Activated CD8-positive, alpha-beta memory T cell treated with anti-CD3 and anti-CD28 coated beads for 24 hours (primary cell): ENCODE data around the gene DLGAP1.

Source experiments
- DNase-seq: peaks from one replicate; pipeline ENCODE4 v3.0.0-alpha.2; 2020

Gene DLGAP1

DNA sequence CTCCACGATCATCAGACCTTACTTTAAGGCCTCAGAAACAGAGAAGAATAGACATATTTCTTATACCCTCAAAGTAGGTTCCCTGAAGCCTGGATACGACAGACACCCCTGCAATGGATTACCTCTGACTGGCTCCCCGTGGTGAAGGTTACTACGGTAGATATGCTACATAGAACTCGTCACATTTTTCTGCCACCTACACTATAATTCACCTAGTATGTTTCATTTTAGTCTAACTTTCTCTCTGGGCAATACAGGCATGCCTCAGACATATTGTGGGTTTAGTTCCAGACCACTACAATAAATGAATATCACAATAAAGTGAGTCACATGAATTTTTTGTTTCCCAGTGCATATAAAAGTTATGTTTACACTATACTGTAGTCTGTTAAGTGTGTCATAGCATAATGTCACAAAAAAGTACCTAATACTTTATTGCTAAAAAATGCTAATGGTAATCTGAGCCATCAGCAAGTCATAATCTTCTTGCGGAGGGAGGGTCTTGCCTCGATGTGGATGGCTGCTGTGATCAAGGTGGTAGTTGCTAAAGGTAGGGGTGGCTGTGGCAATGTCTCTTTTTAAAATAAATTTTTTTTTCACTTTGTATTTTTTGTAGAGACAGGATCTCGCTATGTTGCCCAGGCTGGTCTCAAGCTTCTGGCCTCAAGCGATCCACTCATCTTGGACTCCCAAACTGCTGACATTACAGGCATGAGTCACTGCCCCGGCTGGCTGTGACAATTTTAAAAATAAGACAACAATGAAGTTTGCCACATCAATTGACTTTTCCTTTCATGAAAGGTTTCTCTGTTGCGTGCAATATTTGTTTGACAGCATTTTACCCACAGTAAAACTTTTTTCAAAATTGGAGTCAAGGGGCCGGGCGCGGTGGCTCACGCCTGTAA, 940.5 kb downstream of the DLGAP1 start:
- DNase-seq: no peak

DNA sequence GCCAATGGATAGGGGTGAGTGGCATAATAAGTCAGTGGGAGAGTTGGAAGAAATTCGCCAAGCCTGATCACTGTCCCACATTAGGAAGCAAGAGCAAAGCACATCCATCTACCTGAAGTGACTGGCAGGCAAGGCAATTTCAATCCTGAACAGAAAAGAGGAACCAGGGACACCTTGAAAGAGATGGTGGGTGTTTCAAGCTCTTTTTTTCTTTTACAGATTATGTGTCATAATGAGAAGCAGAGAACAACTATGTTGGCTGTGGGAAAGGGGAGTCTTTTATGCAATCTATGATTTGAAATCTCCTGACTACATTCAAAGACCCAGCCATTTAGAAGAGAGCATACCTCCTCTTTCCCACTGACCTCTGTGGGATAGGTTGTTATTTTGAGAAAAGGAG, 941.6 kb downstream of the DLGAP1 start:
- no peak for DNase-seq

DNA sequence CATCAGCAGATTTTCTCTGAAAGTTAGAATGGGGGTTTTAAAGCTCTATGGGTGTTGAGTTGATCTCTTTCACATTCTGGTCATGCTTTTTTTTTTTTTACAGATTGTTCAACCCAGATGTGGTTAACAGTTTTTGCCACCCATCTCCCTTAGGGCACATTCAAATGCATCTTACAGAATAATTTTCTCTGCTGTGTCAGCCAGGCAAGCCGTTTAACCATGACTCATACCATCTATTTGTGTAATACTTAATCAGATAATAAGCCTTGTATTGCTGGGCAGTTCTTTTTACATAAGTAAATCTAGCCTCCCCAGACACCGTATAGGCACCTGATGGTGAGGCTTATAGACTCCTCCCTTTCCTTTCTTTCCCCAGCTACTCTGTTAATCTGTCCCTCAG, 943.1 kb downstream of the DLGAP1 start:
- no peak for DNase-seq

DNA sequence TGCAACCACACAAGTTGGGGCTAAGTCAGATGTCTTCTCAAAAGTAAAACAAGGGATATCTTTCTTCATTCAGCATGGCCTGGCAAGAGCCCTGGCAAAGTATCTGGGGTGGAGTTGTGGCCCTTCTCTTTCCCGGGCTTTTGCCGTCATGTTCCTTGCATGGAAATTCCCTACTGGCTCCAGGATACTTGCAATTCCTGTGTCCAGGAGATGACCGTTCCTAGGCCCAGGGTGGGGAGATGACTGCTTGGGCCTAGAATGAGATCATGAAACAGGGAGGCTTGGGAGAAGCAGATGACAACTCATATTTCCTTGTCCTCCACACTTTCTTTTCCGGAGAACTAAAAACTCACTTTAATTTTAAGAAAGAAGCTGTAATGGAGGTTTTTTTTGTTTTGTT, 944.2 kb downstream of the DLGAP1 start:
- DNase-seq: no peak

- DNase-seq: no peak
These were observed 945.1 kb downstream of the DLGAP1 start for GRCh38 chr18:3510024-3510423.

- no peak for DNase-seq
These were observed 946.2 kb downstream of the DLGAP1 start for GRCh38 chr18:3508576-3509549.

DNA sequence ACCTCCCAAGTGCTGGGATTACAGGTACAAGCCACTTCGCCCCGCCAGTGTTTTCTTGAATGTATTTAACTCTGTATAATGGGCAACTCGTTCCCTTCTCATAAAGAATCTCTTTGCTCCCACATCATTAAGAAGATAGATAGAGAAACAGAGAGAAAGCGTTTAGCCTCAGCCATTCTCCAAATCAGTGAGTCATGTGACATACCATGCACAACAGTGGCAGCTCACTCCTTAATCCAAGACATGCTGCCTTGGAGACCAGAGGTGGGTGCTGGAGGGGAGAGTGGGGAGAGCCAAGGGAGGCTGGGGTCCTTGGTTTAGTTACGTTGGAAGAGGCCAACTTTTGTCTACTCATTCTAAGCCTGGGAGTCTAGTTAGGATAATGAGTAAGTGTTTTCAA, 950.5 kb downstream of the DLGAP1 start:
- DNase-seq: no peak

DNA sequence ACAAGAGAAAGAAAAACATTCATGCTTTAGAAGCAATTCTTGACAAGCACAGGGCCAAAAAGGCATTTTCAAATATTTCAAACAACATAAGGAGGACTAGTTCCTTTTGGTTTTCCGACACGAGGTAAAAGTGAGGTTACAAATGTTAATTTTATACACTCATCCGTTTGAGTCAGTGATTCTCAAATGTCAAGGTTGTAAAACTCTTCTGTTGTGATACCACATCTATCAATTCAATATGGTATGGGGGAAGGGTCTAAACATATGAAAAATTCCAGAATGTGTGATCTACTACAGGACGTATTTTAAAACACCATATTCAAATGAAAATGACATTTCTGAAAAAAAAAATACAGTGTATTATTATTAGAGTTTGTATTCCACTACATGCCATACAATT, 952.5 kb downstream of the DLGAP1 start:
- DNase-seq: no peak

DNA sequence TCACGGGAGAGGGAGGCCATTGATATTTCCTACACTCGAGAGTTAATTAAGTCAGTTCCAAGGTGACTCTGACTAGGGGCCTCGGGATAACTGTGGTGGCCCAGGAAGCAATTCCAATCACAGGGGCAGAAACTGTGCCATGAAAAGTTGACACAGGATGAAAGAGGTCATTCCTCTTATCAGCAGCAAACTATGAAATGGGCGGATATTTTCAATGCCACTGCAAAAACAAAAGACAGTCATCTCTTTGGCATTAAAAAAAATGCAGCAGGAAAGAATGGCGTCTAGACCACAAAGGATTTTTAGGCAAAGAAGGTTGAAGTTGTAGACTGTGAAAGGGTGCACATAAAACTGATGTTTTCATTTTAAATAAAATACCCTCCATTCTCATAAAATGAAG, 955.1 kb downstream of the DLGAP1 start:
- no peak for DNase-seq

DNA sequence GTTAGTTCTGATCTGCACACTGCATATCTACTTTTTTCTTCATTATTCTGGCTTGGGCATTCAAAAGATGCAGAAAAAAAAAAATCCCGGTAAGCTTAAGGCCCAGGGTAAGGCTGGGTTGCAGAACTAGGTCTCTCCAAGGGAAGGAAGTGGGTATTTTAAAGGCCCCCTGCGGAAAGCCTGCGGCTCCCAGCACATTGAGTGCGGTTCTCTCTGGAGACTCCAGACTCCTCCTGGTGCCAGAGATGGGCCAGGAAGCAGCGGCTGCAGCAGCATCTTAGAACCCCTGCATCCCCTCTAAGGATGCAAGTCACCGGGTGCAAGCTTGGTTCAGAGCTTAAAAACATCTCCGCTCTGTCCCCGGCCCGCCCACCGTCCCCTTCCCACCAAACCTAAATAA, 955.6 kb downstream of the DLGAP1 start:
- DNase-seq: no peak

DNA sequence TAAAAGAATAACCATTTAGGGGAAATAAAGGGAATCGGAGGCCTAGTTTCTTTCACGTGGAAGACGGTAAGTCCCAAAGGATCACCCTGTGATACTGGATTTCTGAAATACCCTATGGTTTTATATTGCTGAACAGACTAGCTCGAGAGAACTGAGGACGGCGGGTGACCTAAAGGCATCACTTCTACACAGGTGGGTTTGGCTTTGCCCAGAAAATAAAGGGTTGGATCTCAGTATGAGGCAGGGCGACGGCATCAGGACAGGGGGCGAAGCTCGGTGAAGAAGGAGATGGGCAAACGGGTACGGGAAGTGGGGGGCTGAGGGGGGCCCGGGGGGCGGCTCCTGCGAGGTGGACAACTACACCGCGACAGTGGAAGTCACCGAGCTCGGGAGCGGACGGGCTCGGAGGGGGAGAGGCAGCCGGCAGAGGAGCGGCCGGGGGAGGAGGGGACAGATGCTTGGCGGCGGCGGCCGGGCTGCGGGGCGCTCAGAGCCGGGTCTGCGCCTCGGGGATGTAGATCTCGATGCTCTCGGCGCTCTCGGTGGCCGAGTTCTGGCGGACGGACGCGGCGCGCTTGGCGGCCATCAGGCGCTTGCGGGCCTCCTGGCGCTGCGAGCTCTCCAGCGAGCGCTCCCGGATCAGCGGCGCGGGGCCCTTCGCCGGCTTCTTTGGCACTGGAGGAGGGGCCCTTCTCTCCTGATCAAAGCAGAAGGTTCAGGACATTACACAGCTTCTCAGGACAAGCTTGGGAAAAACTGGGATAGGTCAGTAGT, 956.2 kb downstream of the DLGAP1 start:
- peak; percentile 60 for DNase-seq

DNA sequence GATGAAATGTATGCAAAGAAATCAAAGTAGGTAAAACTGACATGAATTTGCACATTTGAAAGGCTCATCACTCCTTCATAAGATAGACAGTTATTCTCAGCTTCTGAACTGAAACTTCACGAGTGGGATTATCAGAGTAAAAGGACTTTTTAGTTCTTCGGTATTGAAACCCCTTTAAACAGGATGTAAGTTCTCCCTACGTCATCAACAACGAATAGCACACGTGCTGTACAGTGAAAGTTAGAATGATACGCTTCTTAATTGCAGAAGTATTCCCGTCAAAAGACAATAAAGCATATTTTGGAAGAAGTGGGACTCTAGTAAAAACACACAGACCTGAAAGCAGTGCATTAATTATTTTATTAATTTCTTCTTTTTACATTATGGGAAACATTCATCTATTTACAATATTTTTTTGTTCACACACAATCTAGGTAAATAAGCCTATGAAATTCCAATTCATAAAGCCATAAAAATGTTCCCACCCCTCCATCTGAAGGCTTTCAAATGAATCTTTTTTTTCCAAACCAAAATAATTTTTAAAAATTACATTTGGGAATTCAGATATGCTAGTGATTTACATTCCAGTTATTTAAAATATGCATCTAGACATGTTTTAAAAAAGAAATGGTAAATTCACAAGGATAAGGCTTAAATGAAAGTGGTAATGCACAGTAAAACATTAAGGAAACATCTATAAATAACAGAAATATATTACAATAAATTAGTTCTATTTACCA, 959.2 kb downstream of the DLGAP1 start:
- DNase-seq: no peak

- DNase-seq: no peak
These were observed 960.5 kb downstream of the DLGAP1 start for GRCh38 chr18:3494569-3494968.

- DNase-seq: no peak
These were observed 960.9 kb downstream of the DLGAP1 start for GRCh38 chr18:3494245-3494526.

DNA sequence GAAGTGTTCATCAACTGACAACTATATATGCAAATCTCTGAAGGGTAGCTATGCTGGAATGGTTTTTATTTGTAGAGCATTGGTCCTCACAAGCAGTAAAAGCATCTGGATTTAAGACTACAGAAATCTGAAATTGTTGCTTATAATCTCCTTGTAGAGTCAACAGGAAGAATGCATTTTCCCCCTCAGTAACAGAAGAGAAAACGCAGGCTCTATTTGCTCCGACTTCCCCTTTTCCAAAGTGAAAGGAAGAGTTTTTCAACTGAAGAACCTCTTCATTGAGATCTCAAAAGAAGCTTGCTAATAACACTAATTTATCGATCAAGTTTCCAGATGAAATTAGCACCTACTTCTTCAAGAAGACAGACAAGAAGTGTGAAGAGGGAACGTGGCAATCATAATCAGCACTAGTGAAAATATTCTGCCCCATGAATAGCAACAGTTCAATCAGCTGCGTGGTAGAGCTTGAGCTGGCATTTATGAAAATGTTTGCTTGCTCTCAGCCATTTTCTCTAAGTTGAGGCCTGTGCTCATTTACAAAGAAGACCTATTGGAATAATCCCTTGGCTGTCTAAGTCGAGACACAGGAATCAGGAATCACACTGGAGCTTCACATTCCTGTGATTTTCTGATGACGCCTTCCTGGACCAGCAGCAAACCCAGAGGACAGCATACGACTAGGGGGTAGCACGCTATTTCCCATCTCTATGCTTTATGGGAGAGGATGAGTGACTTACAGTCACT, 961.4 kb downstream of the DLGAP1 start:
- DNase-seq: no peak

DNA sequence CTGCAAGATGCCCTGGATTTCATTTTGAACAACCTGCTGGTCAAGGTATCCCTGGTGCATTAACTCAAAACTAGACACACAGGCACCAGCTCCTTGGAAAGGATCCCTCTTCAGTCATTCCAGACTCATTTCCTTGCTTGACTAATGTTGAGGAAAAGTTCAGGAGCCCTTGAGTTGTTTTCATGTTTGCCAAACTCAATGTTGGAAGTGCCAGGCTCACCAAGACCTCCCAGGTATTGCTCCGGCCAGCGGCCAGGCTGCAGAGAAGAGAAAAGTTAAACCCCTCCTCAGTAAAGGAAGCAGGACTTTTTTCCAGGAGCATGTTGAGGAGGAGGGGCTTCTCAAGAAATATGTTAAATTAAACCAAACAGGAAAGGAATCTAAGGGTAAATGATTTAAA, 962.4 kb downstream of the DLGAP1 start:
- no peak for DNase-seq

- no peak for DNase-seq
These were observed 963.0 kb downstream of the DLGAP1 start for GRCh38 chr18:3491981-3492555.

- DNase-seq: no peak
These were observed 965.6 kb downstream of the DLGAP1 start for GRCh38 chr18:3489462-3489861.

GRCh38 chr18:3486512-3486911, 968.6 kb downstream of the DLGAP1 start:
- no peak for DNase-seq

GRCh38 chr18:3485153-3486149, 969.7 kb downstream of the DLGAP1 start:
- no peak for DNase-seq
